Measurements from ENCODE around the gene FAM171A2. TPM values are rescaled to one million over a fixed set of nuclear protein-coding genes. Genes with fewer than 3 reads are reported as not detected.
"Not testable (repeated sequence)": the region's sequence is repeated elsewhere in the genome, so short reads cannot be mapped to it uniquely, and the experiment has no call there.

FAM171A2 gene
- polyA plus RNA-seq, 3 donors, result 42.7 to 54.6 (median 49.1) TPM

DNA sequence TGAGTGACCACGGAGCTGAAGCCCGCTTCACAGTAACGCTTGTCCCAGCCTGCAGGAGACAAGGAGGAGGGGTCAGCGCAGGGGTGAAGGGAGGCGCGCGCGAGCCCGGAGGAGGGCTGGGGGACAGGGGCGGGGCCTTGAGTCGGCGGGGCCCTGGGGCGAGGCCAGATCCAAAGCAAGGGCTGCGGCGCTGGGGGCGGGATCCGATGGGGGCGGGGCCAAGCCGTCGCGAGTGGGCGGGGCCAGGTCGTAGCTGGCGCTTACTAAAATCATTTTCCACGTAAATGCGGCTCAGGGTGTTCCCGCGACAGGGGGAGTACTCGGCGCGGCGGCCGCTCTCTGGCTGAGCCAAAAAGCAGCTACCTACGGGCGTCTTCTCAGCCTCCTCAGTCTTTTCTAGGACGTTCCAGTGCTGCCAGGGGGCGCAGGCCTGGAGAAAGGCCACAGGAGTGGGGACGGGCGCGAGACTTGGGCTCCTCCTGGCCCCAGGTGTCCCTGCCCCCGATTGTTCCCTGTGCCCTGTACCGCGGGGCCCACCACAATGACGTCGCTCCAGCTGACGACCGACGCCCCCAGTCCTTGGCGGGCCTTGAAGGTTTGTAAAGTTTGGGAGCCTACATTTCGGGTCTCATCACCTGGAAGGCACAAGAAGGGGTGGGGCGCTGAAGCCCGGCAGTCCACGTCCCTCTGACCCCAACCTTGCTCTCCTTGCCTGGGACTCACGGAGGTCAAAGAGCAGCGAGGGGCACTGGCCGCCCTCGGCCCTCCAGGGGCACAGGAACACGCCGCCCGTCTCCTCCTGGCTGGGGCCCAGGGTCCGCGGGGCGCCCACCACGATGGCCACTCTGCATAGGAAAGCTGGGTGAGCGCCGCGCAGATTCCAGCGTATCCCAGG is 21.9 kb upstream of the FAM171A2 start:
- DNase-seq, result peak; percentile 78

DNA sequence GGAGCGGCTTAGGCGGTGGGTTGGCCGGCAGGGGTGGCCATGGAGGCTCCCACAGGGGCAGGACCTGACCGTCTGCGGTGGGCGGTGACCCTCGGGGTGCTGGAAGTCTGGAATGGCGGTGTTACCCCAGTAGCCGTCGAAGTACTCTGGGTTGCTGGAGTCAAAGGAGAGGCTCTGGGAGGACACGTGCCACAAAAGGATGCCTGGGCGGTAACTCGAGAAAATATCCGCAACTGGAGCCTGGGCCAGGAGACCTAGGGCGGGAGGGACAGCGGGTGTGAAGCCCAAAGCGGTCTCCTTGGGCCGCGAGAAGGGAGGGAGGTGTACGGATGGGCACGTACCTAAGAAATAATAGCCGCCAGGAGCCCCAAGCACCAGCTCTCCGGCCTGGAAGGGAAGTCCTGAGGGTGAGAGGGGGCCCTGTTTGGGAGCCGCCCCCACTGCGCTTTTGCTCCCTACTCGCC is 21.2 kb upstream of the FAM171A2 start:
- DNase-seq, result no peak

DNA sequence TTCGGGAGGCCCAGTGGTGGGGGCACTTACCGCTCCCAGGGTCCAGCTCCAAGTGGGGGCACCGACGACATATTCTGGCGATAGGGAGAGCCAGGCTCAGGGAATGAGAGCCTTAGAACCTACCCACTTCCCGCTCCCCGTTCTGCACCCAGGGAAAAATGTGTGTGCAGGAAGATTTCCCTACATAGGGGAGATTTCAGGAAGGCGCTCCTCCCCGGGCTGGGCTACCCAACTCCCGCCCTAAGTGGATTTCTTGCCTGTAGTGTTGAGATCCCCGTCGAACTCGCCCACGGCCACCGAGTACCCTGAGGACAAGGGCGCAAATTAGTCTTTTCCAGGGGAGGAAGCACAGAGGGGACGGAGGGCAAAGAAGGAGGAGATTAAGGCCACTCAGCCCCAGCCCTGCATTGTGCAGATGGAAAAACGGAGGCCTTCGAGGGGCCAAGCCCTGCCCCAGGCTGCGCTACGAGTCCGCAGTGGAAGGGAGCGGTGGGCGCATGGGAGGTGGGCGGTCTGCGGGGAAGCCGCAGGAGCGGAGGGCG is 20.7 kb upstream of the FAM171A2 start:
- DNase-seq, result no peak

DNA sequence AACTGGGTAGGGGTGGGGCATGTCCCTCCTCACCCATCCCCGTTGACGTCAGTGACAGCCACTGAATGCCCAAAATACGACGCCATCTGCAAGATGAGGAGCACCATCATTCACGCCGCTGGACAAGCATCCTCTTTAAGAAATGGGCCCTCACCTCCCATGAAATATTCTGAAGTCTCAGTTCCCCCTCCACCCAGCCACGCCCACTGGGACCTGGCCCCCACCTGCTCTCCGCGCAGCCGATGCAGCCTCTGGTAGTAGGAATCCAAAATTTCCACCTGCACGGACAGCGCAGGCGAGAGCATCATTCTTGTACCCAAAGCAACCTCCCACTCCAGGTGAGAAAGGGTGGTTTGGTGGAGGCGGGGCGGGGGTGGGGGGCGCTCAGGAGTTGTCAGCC is 20.2 kb upstream of the FAM171A2 start:
- DNase-seq, result no peak

DNA sequence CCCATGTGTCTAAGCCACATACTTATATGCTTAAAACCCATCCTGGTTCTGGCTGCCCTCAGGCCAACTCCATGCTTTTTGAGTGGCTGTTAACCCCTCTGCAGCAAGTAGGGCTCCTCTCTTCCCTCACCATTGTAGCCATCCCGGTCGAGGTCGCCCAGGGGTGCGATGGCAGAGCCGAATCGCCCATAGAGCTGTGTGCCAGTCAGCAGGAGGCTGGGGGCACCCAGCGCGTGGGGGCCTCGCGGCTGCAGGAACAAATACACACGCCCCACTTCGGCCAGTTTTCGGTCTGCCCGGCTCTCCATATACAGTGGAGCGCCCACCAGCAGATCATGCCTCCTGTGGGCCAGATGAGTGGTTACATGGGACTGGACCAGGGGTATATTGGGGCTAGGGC is 19.7 kb upstream of the FAM171A2 start:
- no peak for DNase-seq

DNA sequence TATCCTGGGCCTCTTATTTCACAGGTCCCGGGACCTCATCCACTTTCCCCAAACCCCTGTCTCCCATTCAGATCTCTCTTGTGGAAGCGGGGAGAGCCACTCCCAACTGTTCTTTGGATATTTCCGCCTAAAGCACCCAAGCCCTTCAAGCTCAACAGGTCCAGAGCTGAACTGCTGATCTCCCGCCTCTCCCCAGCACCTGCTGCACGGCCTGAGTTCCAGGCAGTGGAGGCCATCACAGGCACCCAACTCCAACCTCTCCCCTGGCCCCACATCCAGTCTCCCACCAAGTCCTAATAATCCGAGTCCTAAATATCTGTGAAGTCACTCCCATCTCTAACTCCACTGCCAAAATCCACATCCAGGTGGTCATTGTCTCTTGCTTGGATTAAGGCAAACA is 19.3 kb upstream of the FAM171A2 start:
- DNase-seq, result no peak

DNA sequence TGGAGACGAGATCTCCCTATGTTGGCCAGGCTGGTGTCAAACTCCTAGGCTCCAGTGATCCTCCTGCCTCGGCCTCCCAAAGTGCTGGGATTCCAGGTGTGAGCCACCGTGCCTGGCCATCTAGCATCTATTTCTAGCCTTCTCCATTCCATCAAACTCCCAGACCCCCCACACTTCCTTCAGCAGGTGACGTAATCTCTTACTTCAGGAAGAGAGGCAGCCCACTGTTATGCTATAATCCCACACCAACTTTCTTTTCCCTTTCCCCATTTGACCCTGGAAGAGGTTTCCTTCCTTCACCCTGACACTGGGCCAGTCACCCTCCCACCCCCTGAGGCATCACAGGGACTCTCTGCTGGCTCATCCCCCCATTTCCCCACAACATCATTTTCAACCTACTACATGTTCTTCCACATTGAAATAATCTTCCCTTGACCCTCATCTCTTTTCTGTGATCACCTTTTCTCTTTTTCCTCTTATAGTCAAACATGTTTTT is 18.2 kb upstream of the FAM171A2 start:
- DNase-seq, result no peak

DNA sequence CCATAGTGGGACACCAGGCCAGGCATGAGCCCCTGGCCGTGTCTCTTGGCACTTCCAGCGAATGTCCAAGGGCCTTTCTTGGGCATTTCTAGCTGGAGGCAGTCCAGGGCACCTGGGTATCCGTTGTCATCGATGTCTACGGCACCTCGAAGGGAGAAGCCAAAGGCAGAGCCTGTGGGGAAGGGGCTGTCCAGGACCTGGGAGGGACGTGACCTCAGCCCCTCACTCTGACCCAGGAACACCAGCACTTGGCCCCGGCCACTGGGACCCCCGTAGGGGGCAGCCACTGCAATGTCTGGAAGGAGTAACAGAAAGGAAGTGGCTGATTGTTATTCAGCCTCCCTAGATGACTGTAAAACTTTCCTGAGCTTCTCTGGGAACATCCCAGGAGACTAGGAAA is 17.1 kb upstream of the FAM171A2 start:
- no peak for DNase-seq

DNA sequence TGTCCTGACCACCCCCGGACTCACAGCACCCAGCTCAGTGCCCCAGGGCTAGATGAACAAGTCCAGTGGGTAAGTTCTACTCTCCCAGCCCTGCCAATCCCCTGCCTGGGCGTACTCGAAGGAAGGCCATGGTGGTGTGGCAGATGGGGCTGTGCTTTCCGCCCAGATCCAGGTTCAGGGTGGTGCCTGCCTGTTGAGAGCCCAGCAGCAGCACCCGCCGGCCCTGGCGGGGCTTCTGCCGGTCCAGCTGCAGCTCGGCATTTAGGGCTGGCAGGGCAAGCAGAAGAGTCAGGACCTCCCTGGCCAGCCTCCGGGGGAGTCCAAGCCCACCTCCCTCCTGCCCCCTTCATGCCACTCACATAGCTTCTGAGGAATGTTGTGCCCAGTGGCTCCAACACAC is 16.2 kb upstream of the FAM171A2 start:
- no peak for DNase-seq

DNA sequence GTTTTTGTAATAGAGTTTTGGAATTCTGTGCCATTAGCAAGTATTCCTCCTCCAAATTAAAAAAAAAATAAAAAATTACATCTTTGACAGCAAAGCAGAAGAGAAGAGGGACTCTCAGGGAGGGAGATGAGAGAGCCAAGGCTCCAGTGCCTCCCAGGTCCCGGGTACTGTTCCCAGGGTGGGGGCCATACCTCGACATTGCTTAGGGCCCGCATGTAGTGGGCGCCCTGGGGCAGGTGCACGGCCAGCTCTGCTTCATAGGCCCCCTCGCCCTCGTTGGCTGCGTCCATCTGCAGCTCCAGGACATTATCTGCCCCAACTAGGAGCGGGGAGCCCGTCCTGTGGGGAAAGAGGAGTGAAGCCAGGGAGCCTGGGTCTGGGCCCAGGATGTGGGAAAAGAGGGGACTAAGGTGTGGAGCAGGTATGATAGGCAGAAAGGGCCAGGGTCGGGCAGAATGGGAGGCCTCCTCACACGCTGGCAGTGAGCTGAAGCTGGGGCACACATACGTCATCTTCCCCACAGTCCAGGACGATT is 14.6 kb upstream of the FAM171A2 start:
- no peak for DNase-seq

DNA sequence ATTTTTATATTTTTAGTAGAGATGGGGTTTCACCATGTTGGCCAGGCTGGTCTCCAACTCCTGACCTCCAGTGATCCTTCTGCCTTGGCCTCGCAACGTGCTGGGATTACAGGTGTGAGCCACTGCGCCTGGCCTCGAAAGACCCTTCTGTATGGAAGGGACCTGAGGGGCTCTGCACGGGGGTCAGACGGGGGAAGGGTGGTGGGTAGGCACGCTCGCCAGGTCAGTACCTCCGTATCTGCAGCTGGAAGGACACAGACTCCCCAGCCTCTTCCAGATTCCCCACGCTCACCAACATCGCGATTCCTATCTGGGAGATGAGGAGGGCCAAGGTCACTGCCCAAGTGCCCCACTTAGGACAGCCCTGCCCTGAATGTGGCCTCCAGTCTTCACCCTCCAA is 13.1 kb upstream of the FAM171A2 start:
- DNase-seq, result no peak

DNA sequence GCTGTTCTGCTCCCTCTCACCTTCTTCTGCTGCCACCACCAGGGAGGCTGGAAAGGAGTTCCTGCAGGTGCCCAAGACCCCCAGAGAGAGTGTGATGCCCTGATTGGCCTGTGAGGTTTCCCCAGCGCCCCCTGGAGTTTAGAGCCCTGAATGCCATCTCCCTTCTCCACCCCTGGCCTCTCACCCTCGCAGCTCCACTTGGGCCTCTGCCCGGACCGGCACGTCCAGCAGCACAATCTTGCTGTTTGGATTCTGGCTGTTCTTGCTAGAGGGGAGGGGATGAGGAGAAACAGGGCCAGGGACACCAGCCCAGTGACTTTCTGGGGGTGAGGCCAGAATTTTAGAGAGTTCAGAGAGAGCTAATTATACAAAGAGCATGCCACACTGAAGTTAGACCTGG is 12.5 kb upstream of the FAM171A2 start:
- DNase-seq, result peak; percentile 39

DNA sequence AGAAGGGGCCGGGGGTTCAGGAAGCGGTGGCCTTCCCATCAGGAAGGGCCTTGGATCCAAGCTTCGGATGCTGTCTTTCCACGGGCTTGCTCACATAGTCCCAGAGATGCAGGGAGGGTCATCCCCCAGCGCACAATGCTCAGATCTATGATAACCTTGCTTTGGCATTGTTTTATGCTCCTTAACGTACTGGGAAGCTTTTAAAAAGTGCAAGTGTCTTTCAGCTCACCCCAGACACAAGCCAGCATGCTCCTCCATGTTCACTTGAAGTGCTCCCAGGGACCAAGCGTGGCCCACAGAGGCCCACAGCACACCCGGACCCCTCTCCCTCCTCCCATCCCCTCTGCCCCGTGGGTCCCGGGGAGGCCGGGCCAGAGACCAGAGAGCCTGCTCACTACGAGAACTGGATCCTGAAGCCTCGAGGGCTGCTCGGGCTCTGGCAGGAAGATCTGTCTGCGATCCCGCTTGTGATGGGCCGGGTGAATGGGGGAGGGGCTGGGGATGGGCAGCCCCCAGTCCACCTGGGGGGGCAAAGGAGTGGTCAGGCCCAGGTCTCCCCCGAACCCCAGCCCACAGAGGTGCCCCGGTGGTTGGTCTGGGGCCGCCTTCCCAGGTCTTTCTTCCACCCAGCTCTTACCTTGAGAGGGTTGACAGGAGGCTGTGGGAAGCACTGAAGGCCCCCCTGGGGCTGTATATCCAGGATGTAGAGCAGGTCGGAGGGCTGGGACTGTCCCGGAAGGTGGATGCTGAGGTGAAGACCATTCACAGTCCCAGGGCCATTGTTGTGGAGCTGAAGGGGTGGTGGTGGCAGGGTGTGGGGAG is 11.8 kb upstream of the FAM171A2 start:
- no peak for DNase-seq

DNA sequence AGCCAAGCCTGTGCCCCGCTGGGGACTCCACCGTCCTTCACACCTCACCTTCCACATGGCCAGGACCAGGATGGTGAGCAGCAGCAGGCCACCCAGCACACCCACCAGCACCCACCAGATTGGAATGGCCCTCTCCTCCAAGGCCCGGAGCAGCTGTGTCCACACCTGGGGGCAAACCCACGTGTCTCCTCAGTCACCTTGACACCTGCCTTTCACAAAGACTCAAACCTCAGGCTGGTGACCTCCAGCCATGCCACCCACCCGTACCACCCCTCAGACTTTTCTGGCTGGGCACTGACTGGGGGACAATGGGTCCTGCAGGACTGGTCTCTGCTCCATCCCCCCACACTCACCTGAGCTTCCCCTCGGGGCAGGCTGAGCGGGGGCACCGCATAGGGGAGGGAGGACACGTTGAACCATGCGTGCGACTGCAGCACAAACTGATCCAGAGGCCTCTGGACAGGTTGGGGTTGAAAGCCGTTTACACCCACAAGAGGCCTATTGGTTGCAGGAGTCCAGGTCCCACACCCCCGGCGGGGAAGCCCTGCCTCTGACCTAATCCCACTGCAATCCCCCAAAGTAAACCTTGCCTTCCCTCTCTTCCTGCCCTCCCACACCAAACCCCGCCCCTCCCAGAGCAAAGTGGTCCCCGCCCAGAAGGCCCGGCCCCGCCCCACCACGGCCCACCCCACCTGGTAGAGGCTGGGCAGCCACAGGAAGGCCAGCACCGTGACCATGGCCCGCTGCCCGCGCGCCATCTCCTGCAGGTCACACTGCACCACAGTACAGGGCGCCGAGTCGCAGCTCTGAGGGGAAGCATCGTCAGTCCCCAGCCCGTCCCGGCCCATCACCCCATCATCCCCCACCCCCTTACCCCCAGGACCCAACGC is 10.9 kb upstream of the FAM171A2 start:
- peak; percentile 41 for DNase-seq

DNA sequence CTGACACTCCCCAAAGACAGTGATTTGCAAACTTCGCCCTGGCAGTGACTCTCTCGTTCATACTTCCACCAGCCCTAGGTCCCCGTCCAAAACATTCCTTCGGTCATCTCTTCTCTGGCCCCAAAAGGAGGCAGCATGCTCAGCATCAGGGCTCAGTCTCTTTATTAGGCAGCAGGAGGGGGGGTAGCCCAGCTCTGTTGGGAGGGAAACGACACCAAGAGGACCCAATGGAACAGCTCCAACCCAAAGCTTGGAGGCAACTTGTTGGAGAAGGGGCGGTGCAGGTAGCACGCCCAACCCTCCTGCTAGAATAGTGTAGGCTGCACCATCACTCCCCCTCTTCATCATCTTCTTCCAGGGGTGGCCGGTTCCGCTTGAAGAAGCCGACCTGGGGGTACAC is 8.4 kb upstream of the FAM171A2 start:
- DNase-seq, result no peak

DNA sequence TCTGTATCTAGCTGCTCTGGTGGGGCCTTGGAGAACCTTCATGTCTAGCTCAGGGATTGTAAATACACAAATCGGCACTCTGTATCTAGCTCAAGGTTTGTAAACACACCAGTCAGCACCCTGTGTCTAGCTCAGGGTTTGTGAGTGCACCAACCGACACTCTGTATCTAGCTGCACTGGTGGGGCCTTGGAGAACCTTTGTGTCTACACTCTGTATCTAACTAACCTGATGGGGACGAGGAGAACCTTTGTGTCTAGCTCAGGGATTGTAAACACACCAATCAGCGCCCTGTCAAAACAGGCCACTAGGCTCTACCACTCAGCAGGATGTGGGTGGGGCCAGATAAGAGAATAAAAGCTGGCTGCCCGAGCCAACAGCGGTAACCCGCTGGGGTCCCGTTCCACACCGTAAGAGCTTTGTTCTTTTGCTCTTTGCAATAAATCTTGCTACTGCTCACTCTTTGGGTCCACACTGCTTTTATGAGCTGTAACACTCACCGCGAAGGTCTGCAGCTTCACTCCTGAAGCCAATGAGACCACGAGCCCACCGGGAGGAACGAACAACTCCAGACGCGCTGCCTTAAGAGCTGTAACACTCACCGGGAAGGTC is 5.9 kb upstream of the FAM171A2 start:
- not testable (repeated sequence) for DNase-seq

DNA sequence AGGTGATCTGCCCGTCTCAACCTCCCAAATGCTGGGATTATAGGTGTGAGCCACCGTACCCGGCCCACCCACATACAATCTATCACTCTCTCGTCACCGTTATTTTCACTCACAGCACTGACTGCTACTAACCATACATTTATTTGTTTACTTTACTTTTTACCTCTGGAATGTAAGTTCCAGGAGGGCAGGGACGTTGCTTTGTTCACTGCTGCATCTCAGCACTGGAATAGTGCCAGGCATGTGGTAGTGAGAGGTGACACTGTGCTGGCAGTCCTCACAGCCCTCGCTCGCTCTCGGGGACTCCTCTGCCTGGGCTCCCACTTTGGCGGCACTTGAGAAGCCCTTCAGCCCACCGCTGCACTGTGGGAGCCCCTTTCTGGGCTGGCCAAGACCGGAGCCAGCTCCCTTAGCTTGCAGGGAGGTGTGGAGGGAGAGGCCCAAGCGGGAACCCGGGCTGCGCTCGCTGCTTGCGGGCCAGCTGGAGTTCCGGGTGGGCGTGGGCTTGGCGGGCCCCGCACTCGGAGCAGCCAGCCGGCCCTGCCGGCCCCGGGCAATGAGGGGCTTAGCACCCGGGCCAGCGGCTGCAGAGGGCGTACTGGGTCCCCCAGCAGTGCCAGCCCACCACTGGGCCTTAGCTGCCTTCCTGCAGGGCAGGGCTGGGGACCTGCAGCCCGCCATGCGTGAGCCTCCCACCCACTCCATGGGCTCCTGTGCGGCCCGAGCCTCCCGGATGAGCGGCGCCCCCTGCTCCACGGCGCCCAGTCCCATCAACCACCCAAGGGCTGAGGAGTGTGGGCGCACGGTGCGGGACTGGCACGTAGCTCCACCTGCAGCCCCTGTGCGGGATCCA is 5.0 kb upstream of the FAM171A2 start:
- not testable (repeated sequence) for DNase-seq

DNA sequence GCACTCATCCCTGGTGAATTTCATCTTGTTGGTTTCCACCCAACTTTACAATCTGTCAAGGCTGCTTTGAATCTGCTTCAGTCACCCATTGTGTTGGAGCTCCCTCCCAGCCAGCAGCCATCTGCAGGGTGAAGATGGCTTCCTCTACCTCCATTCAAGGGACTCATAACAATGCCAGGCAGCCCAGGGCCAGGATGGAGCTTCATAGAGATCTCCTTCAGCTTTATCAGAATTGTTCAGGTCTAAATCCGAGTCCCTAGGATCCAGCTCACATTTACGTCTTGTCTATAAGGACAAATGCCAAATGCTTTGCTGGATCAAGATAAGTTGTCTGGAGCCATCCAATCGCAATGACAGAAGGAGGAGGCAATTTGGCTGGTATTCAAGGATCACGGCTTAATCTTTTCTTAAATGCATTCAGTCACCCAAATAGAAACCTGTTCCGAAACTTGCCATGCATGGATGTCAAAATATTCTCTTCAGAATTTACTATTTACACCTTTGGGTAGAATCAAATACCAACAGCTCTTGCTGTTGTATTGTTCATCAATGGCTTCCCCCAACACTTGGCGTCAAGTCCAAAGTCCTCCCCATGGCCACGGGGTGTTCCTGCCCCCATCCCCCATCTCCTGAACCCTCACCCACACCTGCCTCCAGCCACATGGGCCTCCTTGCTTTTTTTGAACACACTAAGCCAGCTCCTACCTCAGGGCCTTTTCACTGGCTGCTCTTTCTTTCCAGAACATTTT is 3.8 kb upstream of the FAM171A2 start:
- no peak for DNase-seq

DNA sequence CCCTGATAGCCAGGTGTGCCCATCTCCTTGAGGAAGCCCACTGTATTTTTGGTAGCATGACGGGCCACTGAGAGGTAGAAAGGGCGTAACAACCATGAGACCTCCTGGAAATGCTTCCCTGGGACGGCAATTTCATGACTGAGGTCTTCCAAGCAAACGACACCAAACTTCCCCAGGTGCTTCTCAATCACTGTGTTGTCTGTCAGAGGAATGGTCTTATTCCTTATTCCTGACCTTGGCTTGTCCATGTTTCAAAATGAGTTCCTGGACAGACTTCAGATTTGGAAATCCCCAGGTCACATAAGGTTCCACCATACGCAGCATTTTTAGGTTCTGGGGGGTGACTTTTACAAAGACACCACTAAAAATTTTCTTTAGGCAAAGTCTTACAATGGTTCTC is 1.4 kb upstream of the FAM171A2 start:
- not testable (repeated sequence) for DNase-seq

Measured in renal pelvis (tissue), 4 donors.